Hematopoietic multipotent progenitor cell (in vitro differentiated cells): ENCODE measurements around the gene MPC2. TPM values are rescaled to one million over a fixed set of nuclear protein-coding genes. Genes with fewer than 3 reads are reported as not detected.

Experiments
- total RNA-seq: library from RNA; depleted of rRNA; stranded (reverse); fragments of >200 nt; gene quantifications from one replicate; pipeline ENCODE4 v1.2.3, GENCODE V29; 2012

The MPC2 gene
- total RNA-seq, 1 donor, result 24.0 TPM

Other genes starting within 250 kb of the MPC2 start
- gene MPZL1, start 215.1 kb downstream of the MPC2 start, total RNA-seq, result 31.8 TPM
- under 0.01 TPM for gene ADCY10, start 22.9 kb downstream of the MPC2 start, total RNA-seq
- gene DCAF6, start 389 bp downstream of the MPC2 start, total RNA-seq, result 28.3 TPM
- 4.0 TPM for gene GPR161, start 199.9 kb upstream of the MPC2 start, total RNA-seq
- gene TIPRL, start 241.9 kb upstream of the MPC2 start, total RNA-seq, result 10.5 TPM